GM19438 (cell line): ENCODE data around the gene RARRES2.

ENCODE experiments used
- ATAC-seq: cut with Tn5 transposase; IDR thresholded peaks from one replicate; pipeline ENCODE4 v1.9.1; 2021; ENCODE audit warnings: low read depth; ENCODE audit not compliant: unreplicated experiment

The RARRES2 gene

GRCh38 chr7:150340024-150340749 lies 1.2 kb downstream of the RARRES2 start:
- no peak for ATAC-seq

- ATAC-seq, result no peak
Measured at GRCh38 chr7:150339409-150339809, 2.0 kb downstream of the RARRES2 start.

- ATAC-seq, result no peak
Measured at GRCh38 chr7:150338166-150338829, 3.1 kb downstream of the RARRES2 start.

GRCh38 chr7:150337659-150338081 lies 3.8 kb downstream of the RARRES2 start:
- no peak for ATAC-seq

- no peak for ATAC-seq
Measured at GRCh38 chr7:150337179-150337578, 4.2 kb downstream of the RARRES2 start.

GRCh38 chr7:150336746-150337145 lies 4.7 kb downstream of the RARRES2 start:
- ATAC-seq, result no peak

- ATAC-seq, result no peak
Measured at GRCh38 chr7:150335774-150336112, 5.7 kb downstream of the RARRES2 start.

- ATAC-seq, result no peak
Measured at GRCh38 chr7:150335108-150335773, 6.2 kb downstream of the RARRES2 start.

GRCh38 chr7:150334108-150334507 lies 7.3 kb downstream of the RARRES2 start:
- ATAC-seq, result no peak

GRCh38 chr7:150333659-150334058 lies 7.8 kb downstream of the RARRES2 start:
- no peak for ATAC-seq

GRCh38 chr7:150332852-150333635 lies 8.4 kb downstream of the RARRES2 start:
- no peak for ATAC-seq

- no peak for ATAC-seq
Measured at GRCh38 chr7:150330211-150330885, 11.1 kb downstream of the RARRES2 start.

- ATAC-seq, result no peak
Measured at GRCh38 chr7:150329331-150330120, 11.9 kb downstream of the RARRES2 start.

- no peak for ATAC-seq
Measured at GRCh38 chr7:150327308-150327707, 14.1 kb downstream of the RARRES2 start.

GRCh38 chr7:150326657-150327268 lies 14.7 kb downstream of the RARRES2 start:
- ATAC-seq, result no peak

GRCh38 chr7:150325901-150326300 lies 15.5 kb downstream of the RARRES2 start:
- no peak for ATAC-seq

- ATAC-seq, result no peak
Measured at GRCh38 chr7:150325110-150325611, 16.3 kb downstream of the RARRES2 start.

- no peak for ATAC-seq
Measured at GRCh38 chr7:150324373-150324961, 17.0 kb downstream of the RARRES2 start.
